PFSK-1 (cell line): Measurements from ENCODE around the gene SNAPC3.

Experiments used
- FOXP2 ChIP-seq: optimal IDR thresholded peaks from 2 replicates; pipeline ENCODE3; 2011; ENCODE audit warnings: borderline replicate concordance, control low read depth, inconsistent platforms; ENCODE audit not compliant: insufficient read depth; ENCODE audit errors: extremely low read length, extremely low read depth
- POLR2AphosphoS5 ChIP-seq: IDR thresholded peaks from 2 replicates; pipeline ENCODE4 v1.6.1; 2012; ENCODE audit warnings: low read depth, mild to moderate bottlenecking, control low read depth, low read length, moderate library complexity
- SIN3A ChIP-seq: IDR thresholded peaks from 2 replicates; pipeline ENCODE4 v1.6.1; 2012; ENCODE audit warnings: mild to moderate bottlenecking, low read length, moderate library complexity, borderline replicate concordance; ENCODE audit not compliant: insufficient read depth
- TAF1 ChIP-seq: IDR thresholded peaks from 2 replicates; pipeline ENCODE4 v1.6.1; 2012; ENCODE audit warnings: low read length, control low read depth, borderline replicate concordance; ENCODE audit not compliant: insufficient read depth
- TF ChIP-seq, protein P1 (sequence below), 2 experiments: IDR thresholded peaks; 2 replicates each; pipeline versions ENCODE4 v1.6.1 to v1.8.0; 2011 to 2012; ENCODE audit warnings: low read depth in 2 of 2, low read length in 2 of 2, control low read depth in 1 of 2, inconsistent platforms in 1 of 2, mild to moderate bottlenecking in 1 of 2, moderate library complexity in 1 of 2; ENCODE audit not compliant: insufficient read depth in 1 of 2

DNA sequence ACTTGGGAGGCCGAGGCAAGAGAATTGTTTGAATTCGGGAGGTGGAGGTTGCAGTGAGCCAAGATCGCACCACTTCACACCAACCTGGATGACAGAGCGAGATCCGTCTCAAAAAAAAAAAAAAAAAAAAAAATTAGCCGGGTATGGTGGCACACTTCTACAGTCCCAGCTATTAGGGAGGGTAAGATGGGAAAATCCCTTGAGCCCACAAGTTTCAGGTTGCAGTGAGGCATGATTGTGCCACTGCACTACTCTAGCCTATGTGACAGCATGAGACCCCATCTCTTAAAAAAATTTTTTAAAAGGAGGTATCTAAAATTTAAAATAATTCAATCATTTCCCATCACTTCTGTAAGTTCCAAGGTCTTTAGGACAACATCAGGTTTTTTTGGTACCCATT is 62.1 kb downstream of the SNAPC3 start:
- TF ChIP-seq, protein P1, sequence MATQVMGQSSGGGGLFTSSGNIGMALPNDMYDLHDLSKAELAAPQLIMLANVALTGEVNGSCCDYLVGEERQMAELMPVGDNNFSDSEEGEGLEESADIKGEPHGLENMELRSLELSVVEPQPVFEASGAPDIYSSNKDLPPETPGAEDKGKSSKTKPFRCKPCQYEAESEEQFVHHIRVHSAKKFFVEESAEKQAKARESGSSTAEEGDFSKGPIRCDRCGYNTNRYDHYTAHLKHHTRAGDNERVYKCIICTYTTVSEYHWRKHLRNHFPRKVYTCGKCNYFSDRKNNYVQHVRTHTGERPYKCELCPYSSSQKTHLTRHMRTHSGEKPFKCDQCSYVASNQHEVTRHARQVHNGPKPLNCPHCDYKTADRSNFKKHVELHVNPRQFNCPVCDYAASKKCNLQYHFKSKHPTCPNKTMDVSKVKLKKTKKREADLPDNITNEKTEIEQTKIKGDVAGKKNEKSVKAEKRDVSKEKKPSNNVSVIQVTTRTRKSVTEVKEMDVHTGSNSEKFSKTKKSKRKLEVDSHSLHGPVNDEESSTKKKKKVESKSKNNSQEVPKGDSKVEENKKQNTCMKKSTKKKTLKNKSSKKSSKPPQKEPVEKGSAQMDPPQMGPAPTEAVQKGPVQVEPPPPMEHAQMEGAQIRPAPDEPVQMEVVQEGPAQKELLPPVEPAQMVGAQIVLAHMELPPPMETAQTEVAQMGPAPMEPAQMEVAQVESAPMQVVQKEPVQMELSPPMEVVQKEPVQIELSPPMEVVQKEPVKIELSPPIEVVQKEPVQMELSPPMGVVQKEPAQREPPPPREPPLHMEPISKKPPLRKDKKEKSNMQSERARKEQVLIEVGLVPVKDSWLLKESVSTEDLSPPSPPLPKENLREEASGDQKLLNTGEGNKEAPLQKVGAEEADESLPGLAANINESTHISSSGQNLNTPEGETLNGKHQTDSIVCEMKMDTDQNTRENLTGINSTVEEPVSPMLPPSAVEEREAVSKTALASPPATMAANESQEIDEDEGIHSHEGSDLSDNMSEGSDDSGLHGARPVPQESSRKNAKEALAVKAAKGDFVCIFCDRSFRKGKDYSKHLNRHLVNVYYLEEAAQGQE (IDR thresholded peaks at IDR 0.05; ENCODE audit: insufficient read depth in 1 of 2, low read depth in 2 of 2, low read length in 2 of 2), result no peak
- TF ChIP-seq TAF1 (no peak), POLR2AphosphoS5 (no peak), SIN3A (no peak), FOXP2 (no peak)
